ENCODE measurements around the gene P3H1. TPM values are rescaled to one million over a fixed set of nuclear protein-coding genes. Genes with fewer than 3 reads are reported as not detected.

P3H1 gene
- total and polyA plus RNA-seq, 2 experiments from 2014 or later: 51.1 to 75.1 TPM

DNA sequence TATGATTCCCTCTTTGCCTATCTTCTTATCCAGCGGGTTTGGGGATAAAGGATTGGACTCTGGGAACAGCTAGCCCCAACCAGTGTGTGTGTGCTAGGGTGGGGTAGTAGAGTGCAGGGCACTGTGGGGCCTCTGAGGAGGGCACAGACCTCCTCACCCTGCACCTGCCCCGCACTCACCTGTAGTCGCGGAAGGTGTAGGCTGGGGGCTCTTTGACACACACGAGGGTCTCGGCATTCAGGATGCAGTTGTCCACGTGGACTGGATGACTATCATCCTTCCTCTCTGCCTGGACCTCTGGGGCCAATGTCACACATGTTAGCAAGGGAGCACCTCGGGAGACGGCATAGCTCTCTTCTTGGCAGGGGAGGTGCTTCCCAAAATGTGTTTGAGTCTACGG lies 18.8 kb downstream of the P3H1 start:
- Histone ChIP-seq H2AFZ (no peak overlapping the region), H3F3A (replicated peaks; ENCODE audit: low read depth) (0 out of 2 replicates have a peak, but pooled peaks cover 3% of the 10 kb centered on the region), H3K36me3 (ENCODE audit: insufficient read depth) (peaks cover 23% of the 10 kb centered on the region), H3K9me2 (ENCODE audit: insufficient read depth) (no peaks in the 10 kb centered on the region), H3K4me2 (no peak overlapping the region), H3K4me3 (no peak overlapping the region), H4K20me1 (replicated peaks; ENCODE audit: insufficient read depth) (no peaks in the 10 kb centered on the region), H3K79me2 (replicated peaks; ENCODE audit: insufficient read depth) (no peaks in the 10 kb centered on the region), H3K27me3 (ENCODE audit: insufficient read depth) (no peaks in the 10 kb centered on the region), H3K4me1 (ENCODE audit: insufficient read depth) (no peaks in the 10 kb centered on the region), H3K27ac (ENCODE audit: low read depth) (no peak overlapping the region)
- no peak for ATAC-seq
- Mint-ChIP-seq H3K4me1 (peaks cover 6% of the 10 kb centered on the region; the same call in 2 of the 3 replicates), H3K36me3 (ENCODE audit: low read depth) (peaks cover 51% of the 10 kb centered on the region), H3K9me3 (peaks cover 15% of the 10 kb centered on the region), H3K4me3 (no peak overlapping the region), H3K27ac (no peak overlapping the region), H3K27me3 (ENCODE audit: insufficient read depth, low read depth, poor library complexity) (peaks cover 18% of the 10 kb centered on the region)
- no peak for TF ChIP-seq STAT1 (IDR thresholded peaks at IDR 0.05; ENCODE audit: unreplicated experiment)
- TF ChIP-seq, protein P1, sequence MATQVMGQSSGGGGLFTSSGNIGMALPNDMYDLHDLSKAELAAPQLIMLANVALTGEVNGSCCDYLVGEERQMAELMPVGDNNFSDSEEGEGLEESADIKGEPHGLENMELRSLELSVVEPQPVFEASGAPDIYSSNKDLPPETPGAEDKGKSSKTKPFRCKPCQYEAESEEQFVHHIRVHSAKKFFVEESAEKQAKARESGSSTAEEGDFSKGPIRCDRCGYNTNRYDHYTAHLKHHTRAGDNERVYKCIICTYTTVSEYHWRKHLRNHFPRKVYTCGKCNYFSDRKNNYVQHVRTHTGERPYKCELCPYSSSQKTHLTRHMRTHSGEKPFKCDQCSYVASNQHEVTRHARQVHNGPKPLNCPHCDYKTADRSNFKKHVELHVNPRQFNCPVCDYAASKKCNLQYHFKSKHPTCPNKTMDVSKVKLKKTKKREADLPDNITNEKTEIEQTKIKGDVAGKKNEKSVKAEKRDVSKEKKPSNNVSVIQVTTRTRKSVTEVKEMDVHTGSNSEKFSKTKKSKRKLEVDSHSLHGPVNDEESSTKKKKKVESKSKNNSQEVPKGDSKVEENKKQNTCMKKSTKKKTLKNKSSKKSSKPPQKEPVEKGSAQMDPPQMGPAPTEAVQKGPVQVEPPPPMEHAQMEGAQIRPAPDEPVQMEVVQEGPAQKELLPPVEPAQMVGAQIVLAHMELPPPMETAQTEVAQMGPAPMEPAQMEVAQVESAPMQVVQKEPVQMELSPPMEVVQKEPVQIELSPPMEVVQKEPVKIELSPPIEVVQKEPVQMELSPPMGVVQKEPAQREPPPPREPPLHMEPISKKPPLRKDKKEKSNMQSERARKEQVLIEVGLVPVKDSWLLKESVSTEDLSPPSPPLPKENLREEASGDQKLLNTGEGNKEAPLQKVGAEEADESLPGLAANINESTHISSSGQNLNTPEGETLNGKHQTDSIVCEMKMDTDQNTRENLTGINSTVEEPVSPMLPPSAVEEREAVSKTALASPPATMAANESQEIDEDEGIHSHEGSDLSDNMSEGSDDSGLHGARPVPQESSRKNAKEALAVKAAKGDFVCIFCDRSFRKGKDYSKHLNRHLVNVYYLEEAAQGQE (IDR thresholded peaks at IDR 0.05; ENCODE audit: unreplicated experiment): no peak
- TF ChIP-seq, protein P2, sequence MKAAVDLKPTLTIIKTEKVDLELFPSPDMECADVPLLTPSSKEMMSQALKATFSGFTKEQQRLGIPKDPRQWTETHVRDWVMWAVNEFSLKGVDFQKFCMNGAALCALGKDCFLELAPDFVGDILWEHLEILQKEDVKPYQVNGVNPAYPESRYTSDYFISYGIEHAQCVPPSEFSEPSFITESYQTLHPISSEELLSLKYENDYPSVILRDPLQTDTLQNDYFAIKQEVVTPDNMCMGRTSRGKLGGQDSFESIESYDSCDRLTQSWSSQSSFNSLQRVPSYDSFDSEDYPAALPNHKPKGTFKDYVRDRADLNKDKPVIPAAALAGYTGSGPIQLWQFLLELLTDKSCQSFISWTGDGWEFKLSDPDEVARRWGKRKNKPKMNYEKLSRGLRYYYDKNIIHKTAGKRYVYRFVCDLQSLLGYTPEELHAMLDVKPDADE (IDR thresholded peaks at IDR 0.05): no peak
- TF ChIP-seq ZNF331 (CRISPR knock-in tag; IDR thresholded peaks at IDR 0.05; ENCODE audit: low read depth): no peak
- no peak for TF ChIP-seq ZNF114 (CRISPR knock-in tag; IDR thresholded peaks at IDR 0.05)
- no peak for TF ChIP-seq JUNB (IDR thresholded peaks at IDR 0.05; ENCODE audit: unreplicated experiment)
- TF ChIP-seq, protein P3, sequence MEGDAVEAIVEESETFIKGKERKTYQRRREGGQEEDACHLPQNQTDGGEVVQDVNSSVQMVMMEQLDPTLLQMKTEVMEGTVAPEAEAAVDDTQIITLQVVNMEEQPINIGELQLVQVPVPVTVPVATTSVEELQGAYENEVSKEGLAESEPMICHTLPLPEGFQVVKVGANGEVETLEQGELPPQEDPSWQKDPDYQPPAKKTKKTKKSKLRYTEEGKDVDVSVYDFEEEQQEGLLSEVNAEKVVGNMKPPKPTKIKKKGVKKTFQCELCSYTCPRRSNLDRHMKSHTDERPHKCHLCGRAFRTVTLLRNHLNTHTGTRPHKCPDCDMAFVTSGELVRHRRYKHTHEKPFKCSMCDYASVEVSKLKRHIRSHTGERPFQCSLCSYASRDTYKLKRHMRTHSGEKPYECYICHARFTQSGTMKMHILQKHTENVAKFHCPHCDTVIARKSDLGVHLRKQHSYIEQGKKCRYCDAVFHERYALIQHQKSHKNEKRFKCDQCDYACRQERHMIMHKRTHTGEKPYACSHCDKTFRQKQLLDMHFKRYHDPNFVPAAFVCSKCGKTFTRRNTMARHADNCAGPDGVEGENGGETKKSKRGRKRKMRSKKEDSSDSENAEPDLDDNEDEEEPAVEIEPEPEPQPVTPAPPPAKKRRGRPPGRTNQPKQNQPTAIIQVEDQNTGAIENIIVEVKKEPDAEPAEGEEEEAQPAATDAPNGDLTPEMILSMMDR (conservative IDR thresholded peaks at IDR 0.05; ENCODE audit: low read depth in 2 of 2): no peak
- DNase-seq (ENCODE audit: low spot score): no peak

DNA sequence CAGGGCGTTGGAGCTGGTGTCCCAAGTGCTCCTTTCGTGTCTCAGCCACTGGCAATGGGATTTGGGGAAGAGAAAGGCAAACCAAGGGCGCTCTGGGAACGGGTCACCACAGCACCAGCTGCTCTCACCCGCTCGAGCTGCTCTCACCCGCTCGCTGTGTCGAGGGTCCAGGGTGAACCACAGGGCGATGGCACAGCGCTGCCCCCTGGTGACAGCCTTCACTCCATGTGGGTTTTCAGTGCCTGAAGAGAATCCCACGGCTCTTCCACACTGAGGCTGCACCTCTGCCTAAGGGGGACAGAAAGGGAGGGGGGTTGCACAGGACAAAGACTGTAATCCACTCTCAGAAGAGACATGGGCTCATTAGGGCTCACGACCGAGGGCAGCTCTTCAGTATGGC lies 19.7 kb downstream of the P3H1 start:
- H3K27me3 Mint-ChIP-seq (ENCODE audit: insufficient read depth, low read depth, poor library complexity): peaks cover 19% of the 10 kb centered on the region

More for the DNA sequence above, 19.7 kb downstream of the P3H1 start:
- ATAC-seq (peak; percentile 95), DNase-seq (ENCODE audit: low spot score) (peak; percentile 68)
- H3K36me3 ChIP-seq (ENCODE audit: insufficient read depth): peaks cover 14% of the 10 kb centered on the region
- H3K27ac Mint-ChIP-seq: no peak overlapping the region
- no peak overlapping the region for H3K27ac ChIP-seq (ENCODE audit: low read depth)
- H3K36me3 Mint-ChIP-seq (ENCODE audit: low read depth): peaks cover 42% of the 10 kb centered on the region
- no peaks in the 10 kb centered on the region for H3K9me2 ChIP-seq (ENCODE audit: insufficient read depth)
- no peaks in the 10 kb centered on the region for H3K79me2 ChIP-seq (replicated peaks; ENCODE audit: insufficient read depth)
- no peak overlapping the region for H2AFZ ChIP-seq
- H3K9me3 Mint-ChIP-seq: peaks cover 14% of the 10 kb centered on the region
- 0 out of 2 replicates have a peak, but pooled peaks cover 3% of the 10 kb centered on the region for H3F3A ChIP-seq (replicated peaks; ENCODE audit: low read depth)
- no peaks in the 10 kb centered on the region for H4K20me1 ChIP-seq (replicated peaks; ENCODE audit: insufficient read depth)
- no peak overlapping the region for H3K4me2 ChIP-seq
- no peak overlapping the region for H3K4me3 Mint-ChIP-seq
- peaks cover 2% of the 10 kb centered on the region; the same call in 1 of the 2 replicates for H3K4me1 ChIP-seq (ENCODE audit: insufficient read depth)
- H3K4me1 Mint-ChIP-seq: peaks cover 13% of the 10 kb centered on the region
- no peaks in the 10 kb centered on the region for H3K27me3 ChIP-seq (ENCODE audit: insufficient read depth)
- no peak overlapping the region for H3K4me3 ChIP-seq
- no peak for TF ChIP-seq ZNF331 (CRISPR knock-in tag; IDR thresholded peaks at IDR 0.05; ENCODE audit: low read depth)
- TF ChIP-seq, protein P3 (conservative IDR thresholded peaks at IDR 0.05; ENCODE audit: low read depth in 2 of 2): peak; percentile 73 to 92
- TF ChIP-seq POLR2AphosphoS5 (IDR thresholded peaks at IDR 0.05; ENCODE audit: low read depth): no peak
- TF ChIP-seq JUNB (IDR thresholded peaks at IDR 0.05; ENCODE audit: unreplicated experiment): no peak
- TF ChIP-seq STAT1 (IDR thresholded peaks at IDR 0.05; ENCODE audit: unreplicated experiment): no peak
- TF ChIP-seq CREB1 (CRISPR knock-in tag; IDR thresholded peaks at IDR 0.05; ENCODE audit: low read depth): no peak
- no peak for TF ChIP-seq EZH2 (IDR thresholded peaks at IDR 0.05; ENCODE audit: low read depth, unreplicated experiment)
